Femur (tissue), 1 donor: ENCODE data around the gene GPR17.

Experiments
- DNase-seq: peaks from one replicate; pipeline ENCODE4 v3.0.0-alpha.2; 2017

The GPR17 gene

GRCh38 chr2:127645395-127646291 is at the start of gene GPR17:
TSS of gene GPR17 (plus strand) at chr2:127646153. CDS start at chr2:127650736, 4,583 bp downstream.
- no peak for DNase-seq

GRCh38 chr2:127596311-127597045 is 49.5 kb upstream of the GPR17 start:
- DNase-seq: no peak

- no peak for DNase-seq
Observed at GRCh38 chr2:127597046-127597983, 48.6 kb upstream of the GPR17 start.

GRCh38 chr2:127597984-127598380 is 48.0 kb upstream of the GPR17 start:
- DNase-seq: no peak

GRCh38 chr2:127598711-127599110 is 47.2 kb upstream of the GPR17 start:
- no peak for DNase-seq

GRCh38 chr2:127599211-127599610 is 46.7 kb upstream of the GPR17 start:
- DNase-seq: no peak

GRCh38 chr2:127604986-127605385 is 41.0 kb upstream of the GPR17 start:
- DNase-seq: peak; percentile 13

GRCh38 chr2:127605691-127606263 is 40.2 kb upstream of the GPR17 start:
- no peak for DNase-seq

- DNase-seq: no peak
Observed at GRCh38 chr2:127606625-127607398, 39.1 kb upstream of the GPR17 start.

- DNase-seq: no peak
Observed at GRCh38 chr2:127607399-127607908, 38.5 kb upstream of the GPR17 start.

- DNase-seq: no peak
Observed at GRCh38 chr2:127608061-127609030, 37.6 kb upstream of the GPR17 start.

- peak; percentile 11 for DNase-seq
Observed at GRCh38 chr2:127609031-127609751, 36.8 kb upstream of the GPR17 start.

- peak; percentile 9 for DNase-seq
Observed at GRCh38 chr2:127609818-127610217, 36.1 kb upstream of the GPR17 start.

- no peak for DNase-seq
Observed at GRCh38 chr2:127610561-127610960, 35.4 kb upstream of the GPR17 start.

- DNase-seq: no peak
Observed at GRCh38 chr2:127611076-127611925, 34.7 kb upstream of the GPR17 start.

GRCh38 chr2:127612111-127612822 is 33.7 kb upstream of the GPR17 start:
- DNase-seq: peak; percentile 8

GRCh38 chr2:127614246-127614645 is 31.7 kb upstream of the GPR17 start:
- DNase-seq: no peak

- DNase-seq: peak; percentile 12
Observed at GRCh38 chr2:127614731-127615130, 31.2 kb upstream of the GPR17 start.
